Uterus (tissue), 2 donors: ENCODE data around the gene PRRC2B.

ENCODE experiments used
- CTCF ChIP-seq, 4 experiments: fragments of 200-600 bp in 2 of 4; fragments of 450-650 bp in 2 of 4; sonication (generic) in 2 of 4; IDR thresholded peaks; one replicate each; pipeline ENCODE4 v1.5.1; 2016 to 2019; ENCODE audit warnings: antibody characterized with exemption in 4 of 4, mild to moderate bottlenecking in 2 of 4, moderate library complexity in 1 of 4
- POLR2A ChIP-seq, 2 donors: fragments of 450-650 bp; IDR thresholded peaks; one replicate each; pipeline ENCODE4 v1.6.1; 2016; ENCODE audit warnings: antibody characterized with exemption in 2 of 2, mild to moderate bottlenecking in 1 of 2, moderate library complexity in 1 of 2

DNA sequence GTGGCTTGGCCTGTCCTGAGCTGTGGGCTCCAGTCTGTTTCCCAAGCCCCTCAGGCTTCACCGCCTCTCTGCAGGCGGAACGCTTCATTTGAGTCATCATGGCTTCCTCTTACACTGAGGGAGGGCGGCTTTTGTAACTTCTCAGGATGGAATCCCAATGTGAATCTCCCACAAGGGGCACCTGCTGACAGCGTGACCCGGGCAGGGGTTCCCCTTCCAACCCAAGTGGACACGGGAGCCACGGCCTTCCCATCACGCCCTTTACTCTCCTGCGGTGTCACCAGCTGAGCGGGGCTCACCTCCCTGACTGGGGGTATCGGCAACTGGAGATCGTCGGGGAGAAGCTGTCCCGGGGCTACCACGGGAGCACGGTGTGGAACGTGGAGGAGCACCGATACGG, 124.7 kb downstream of the PRRC2B start:
- TF ChIP-seq CTCF (IDR thresholded peaks at IDR 0.05) (no peak), POLR2A (IDR thresholded peaks at IDR 0.05) (no peak)
